Measurements from ENCODE around the gene SRL. TPM values are rescaled to one million over a fixed set of nuclear protein-coding genes. Genes with fewer than 3 reads are reported as not detected.
A peak's percentile ranks its signal among the peaks of the same experiment; 100 is the strongest.

The SRL gene
- not detected in 2 replicates for total RNA-seq (2014; rRNA removed; shearing (Covaris generic))

- no peak for DNase-seq (ENCODE audit: low read depth)
Observed at GRCh38 chr16:4241928-4242283, at the start of gene SRL. TSS of gene SRL (minus strand) at chr16:4242080. CDS start at chr16:4242067, 13 bp downstream.

GRCh38 chr16:4290236-4290830, 48.5 kb upstream of the SRL start:
- DNase-seq (ENCODE audit: low read depth), result peak; percentile 94

GRCh38 chr16:4288148-4288921, 46.5 kb upstream of the SRL start:
- peak; percentile 71 for DNase-seq (ENCODE audit: low read depth)

GRCh38 chr16:4285167-4285566, 43.3 kb upstream of the SRL start:
- no peak for DNase-seq (ENCODE audit: low read depth)

- peak; percentile 66 for DNase-seq (ENCODE audit: low read depth)
Observed at GRCh38 chr16:4283939-4284338, 42.1 kb upstream of the SRL start.

- DNase-seq (ENCODE audit: low read depth), result no peak
Observed at GRCh38 chr16:4283441-4283840, 41.6 kb upstream of the SRL start.

GRCh38 chr16:4280625-4281024, 38.7 kb upstream of the SRL start:
- no peak for DNase-seq (ENCODE audit: low read depth)

GRCh38 chr16:4277987-4278513, 36.2 kb upstream of the SRL start:
- no peak for DNase-seq (ENCODE audit: low read depth)

GRCh38 chr16:4275861-4276260, 34.0 kb upstream of the SRL start:
- no peak for DNase-seq (ENCODE audit: low read depth)

- peak; percentile 36 for DNase-seq (ENCODE audit: low read depth)
Observed at GRCh38 chr16:4273858-4274311, 32.0 kb upstream of the SRL start.

- DNase-seq (ENCODE audit: low read depth), result peak; percentile 45
Observed at GRCh38 chr16:4272114-4272956, 30.5 kb upstream of the SRL start.

- peak; percentile 93 for DNase-seq (ENCODE audit: low read depth)
Observed at GRCh38 chr16:4271176-4272113, 29.6 kb upstream of the SRL start.

GRCh38 chr16:4270595-4270994, 28.7 kb upstream of the SRL start:
- no peak for DNase-seq (ENCODE audit: low read depth)

- no peak for DNase-seq (ENCODE audit: low read depth)
Observed at GRCh38 chr16:4270091-4270490, 28.2 kb upstream of the SRL start.

GRCh38 chr16:4266372-4266771, 24.5 kb upstream of the SRL start:
- DNase-seq (ENCODE audit: low read depth), result no peak

- no peak for DNase-seq (ENCODE audit: low read depth)
Observed at GRCh38 chr16:4265676-4266075, 23.8 kb upstream of the SRL start.

- DNase-seq (ENCODE audit: low read depth), result no peak
Observed at GRCh38 chr16:4264546-4264945, 22.7 kb upstream of the SRL start.

- no peak for DNase-seq (ENCODE audit: low read depth)
Observed at GRCh38 chr16:4263504-4264436, 21.9 kb upstream of the SRL start.

GRCh38 chr16:4262303-4262835, 20.5 kb upstream of the SRL start:
- no peak for DNase-seq (ENCODE audit: low read depth)
